GM10248 (cell line): Measurements from ENCODE around the gene ARFGEF3.

Experiments
- CTCF ChIA-PET: fragments of 300-600 bp; sonication (Branson Sonifier 250); formaldehyde crosslinking; extraction: SDS; loops from one replicate; lab custom pipeline; 2021; ENCODE audit warnings: antibody characterized with exemption; lab: Yijun Ruan, JAX
- POLR2A ChIA-PET: fragments of 350-650 bp; sonication (Branson Sonifier 250); formaldehyde crosslinking; extraction: SDS; loops from one replicate; lab custom pipeline; 2020; ENCODE audit warnings: antibody characterized with exemption; lab: Yijun Ruan, JAX
- DNase-seq: peaks from one replicate; pipeline ENCODE4 v3.0.0; 2012; ENCODE audit errors: extremely low spot score
- TF ChIP-seq, protein P1 (sequence below): IDR thresholded peaks from 2 replicates; pipeline ENCODE4 v1.5.1; 2012; ENCODE audit warnings: mild to moderate bottlenecking, low read depth; ENCODE audit errors: extremely low read depth, missing control alignments, control extremely low read depth

The ARFGEF3 gene

DNA sequence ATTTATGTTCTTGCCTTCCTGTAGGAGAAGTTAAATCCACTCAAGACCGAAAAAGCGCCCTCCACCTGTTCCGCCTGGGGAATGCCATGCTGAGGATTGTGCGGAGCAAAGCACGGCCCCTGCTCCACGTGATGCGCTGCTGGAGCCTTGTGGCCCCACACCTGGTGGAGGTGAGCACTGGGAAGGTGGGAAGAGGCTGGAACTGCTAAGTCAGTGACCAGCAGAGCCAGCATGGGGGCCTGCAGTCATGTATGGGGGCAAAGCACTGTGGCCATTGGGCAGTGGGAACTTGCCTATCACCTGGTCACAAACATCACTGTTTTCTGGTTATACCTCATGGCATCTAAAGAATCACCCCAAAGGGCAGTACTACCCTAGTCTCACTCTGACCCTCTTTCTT is 135.0 kb downstream of the ARFGEF3 start:
- CTCF ChIA-PET: interaction anchor here (1.0 to 1.6 kb wide), 4 partner anchors 9 to 166 kb away, joined by 3 to 4 read pairs (median 4); no protein-coding TSS in a partner anchor
- TF ChIP-seq, protein P1, sequence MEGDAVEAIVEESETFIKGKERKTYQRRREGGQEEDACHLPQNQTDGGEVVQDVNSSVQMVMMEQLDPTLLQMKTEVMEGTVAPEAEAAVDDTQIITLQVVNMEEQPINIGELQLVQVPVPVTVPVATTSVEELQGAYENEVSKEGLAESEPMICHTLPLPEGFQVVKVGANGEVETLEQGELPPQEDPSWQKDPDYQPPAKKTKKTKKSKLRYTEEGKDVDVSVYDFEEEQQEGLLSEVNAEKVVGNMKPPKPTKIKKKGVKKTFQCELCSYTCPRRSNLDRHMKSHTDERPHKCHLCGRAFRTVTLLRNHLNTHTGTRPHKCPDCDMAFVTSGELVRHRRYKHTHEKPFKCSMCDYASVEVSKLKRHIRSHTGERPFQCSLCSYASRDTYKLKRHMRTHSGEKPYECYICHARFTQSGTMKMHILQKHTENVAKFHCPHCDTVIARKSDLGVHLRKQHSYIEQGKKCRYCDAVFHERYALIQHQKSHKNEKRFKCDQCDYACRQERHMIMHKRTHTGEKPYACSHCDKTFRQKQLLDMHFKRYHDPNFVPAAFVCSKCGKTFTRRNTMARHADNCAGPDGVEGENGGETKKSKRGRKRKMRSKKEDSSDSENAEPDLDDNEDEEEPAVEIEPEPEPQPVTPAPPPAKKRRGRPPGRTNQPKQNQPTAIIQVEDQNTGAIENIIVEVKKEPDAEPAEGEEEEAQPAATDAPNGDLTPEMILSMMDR: no peak
- POLR2A ChIA-PET: no interaction called here
- DNase-seq: no peak

DNA sequence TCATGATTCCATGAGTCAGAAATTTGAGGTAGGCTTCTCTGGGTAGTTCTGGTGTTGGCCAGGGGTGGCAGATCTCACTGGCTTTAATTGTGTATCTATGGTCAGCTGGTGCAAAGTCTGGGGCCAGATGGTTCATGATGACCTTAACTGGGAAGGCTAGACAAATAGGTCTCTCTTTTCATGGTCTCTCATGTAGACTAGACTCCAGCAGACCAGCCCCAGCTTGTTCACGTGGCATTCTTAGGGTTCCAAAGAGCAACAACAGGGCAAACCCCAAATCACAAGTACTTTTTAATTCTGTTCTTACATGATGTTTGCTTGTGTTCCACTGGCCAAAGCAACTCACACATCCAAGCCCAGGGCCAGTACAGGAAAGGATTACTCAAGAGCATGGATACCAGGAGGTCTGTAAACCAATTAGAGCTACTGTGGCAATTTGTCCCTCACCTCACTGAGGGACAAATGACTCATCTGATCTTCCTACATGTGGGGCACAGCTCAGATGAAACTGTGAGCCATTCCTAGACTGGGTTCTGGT is 136.1 kb downstream of the ARFGEF3 start:
- no peak for DNase-seq
- POLR2A ChIA-PET: no interaction called here
- TF ChIP-seq, protein P1: no peak
- CTCF ChIA-PET: interaction anchor here (1.0 to 1.6 kb wide), 8 partner anchors 8 to 182 kb away, joined by 3 to 5 read pairs (median 4); no protein-coding TSS in a partner anchor

DNA sequence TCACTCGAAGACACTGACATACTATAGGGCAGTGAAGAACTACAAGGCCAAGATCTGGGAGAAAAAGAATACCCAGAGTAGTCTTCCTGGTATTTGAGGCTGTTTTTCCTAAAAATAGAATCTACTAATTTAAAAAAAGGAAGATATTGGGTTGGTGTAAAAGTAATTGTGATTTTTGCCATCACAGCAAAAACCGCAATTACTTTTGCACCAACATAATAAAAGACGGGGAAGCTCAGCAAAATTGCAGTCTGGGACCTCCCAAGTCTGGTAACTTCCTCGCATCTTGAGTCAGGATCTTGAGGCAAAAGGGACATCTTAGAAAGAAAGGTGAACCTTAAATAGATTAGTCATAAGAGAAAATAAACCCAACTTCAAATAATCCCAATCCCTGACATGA is 138.7 kb downstream of the ARFGEF3 start:
- no peak for DNase-seq
- CTCF ChIA-PET: no interaction called here
- TF ChIP-seq, protein P1: no peak
- POLR2A ChIA-PET: no interaction called here

DNA sequence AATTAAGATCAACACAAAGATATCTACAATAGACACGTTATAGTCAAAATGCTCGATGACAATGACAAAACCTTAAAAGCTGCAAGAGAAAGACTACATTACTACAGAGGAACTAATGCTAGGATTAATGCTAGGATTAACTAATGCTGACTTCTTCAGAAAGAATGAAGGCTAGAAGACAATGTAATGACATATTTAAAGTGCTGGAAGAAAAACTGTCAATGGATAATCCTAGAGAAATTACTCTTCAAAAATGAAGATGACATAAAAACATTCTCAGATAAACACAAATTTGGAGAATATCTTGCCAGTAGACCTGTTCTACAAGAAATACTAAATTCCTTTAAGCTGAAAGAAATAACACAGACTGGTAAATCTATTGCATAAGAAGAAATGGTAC is 140.8 kb downstream of the ARFGEF3 start:
- ChIA-PET POLR2A (no interaction called here), CTCF (interaction anchor here (0.7 to 1.7 kb wide), 4 partner anchors 12 to 18 kb away, joined by 3 to 10 read pairs (median 4); no protein-coding TSS in a partner anchor)
- TF ChIP-seq, protein P1: no peak
- no peak for DNase-seq

DNA sequence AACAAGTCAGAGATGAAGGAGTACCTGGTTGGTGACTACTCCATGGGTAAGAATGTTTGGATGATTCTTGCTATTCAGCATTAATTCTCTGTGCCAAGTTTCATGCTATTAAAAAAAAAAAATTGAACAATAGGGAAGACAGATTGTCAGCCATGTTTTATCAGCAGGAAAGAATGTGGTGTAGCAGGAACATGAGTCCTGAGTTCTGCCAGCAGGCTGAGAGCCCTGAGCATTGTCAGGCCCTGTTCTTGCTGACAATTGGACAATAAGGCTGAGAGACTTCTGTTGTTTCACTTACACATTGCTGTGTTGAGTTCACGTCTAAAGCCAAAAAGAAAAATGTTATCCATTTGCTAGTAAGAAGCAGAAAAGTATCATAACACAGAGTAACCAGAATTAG is 145.6 kb downstream of the ARFGEF3 start:
- TF ChIP-seq, protein P1: no peak
- ChIA-PET CTCF (no interaction called here), POLR2A (no interaction called here)
- DNase-seq: no peak

DNA sequence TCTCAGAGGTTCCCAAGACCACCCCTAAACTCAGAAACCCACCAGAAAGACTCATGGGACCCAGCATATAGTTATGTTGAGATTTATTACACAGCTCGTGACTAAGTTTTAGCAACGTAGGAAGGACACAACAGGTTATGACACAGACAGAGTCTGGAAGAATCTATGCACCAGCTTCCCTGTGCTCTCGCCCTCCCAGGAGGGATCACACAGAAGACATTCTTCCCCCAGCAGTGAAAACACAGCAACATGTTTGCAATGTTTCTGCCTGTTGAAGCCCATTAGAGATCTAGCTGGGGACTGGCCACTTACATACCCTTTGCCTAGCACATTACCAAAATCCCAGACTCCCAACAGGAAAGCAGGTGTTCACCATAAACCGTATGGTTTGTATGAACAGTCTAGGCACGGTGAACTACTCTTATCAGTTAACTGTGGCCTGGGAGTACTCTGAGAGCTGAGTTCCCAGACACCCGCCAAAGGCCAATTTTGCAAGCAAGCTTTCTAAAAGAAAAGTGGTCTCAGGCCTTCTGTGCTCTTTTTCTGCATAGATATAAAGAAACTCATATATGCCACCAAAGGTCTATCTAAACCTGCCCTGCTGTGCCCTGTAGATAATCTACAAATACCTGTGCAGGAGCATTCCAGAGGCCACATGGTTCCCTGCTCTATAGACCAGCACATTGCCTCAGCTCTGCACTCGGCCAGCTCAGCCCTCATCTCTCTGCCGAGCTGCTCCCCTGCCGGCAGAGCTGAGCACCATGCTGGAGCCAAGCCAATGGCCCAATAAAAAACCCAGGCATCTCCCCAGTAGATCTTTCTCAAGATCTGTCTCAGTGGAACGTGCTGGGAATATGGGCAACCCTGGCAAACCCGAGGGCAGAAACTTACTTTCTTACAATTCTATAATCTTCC is 146.3 kb downstream of the ARFGEF3 start:
- ChIA-PET CTCF (interaction anchor here (0.9 to 1.4 kb wide), 2 partner anchors 11 to 13 kb away, joined by 3 to 4 read pairs; no protein-coding TSS in a partner anchor), POLR2A (no interaction called here)
- DNase-seq: no peak
- TF ChIP-seq, protein P1: no peak
